Small intestine (tissue), 7 donors: ENCODE data around the gene DNAJC19. TPM values are rescaled to one million over a fixed set of nuclear protein-coding genes. Genes with fewer than 3 reads are reported as not detected.

Experiments
- DNase-seq, 2 donors: peaks; one replicate each; pipeline versions ENCODE4 v3.0.0 to v3.0.0-alpha.2; 2013
- FAIRE-seq: peaks from 2 replicates; lab custom pipeline; 2012; peaks lifted over from hg19 to GRCh38; lab: Jason Lieb, UNC
- H3K27ac ChIP-seq, 3 donors: one replicate each; pipeline ENCODE4 v1.5.1; 2013; ENCODE audit warnings: low read length in 2 of 3, mild to moderate bottlenecking in 2 of 3, control low read depth in 1 of 3, inconsistent platforms in 1 of 3, low read depth in 1 of 3, moderate library complexity in 1 of 3
- H3K27me3 ChIP-seq, 3 donors: one replicate each; pipeline ENCODE4 v1.6.1; 2013; ENCODE audit warnings: low read length in 3 of 3, inconsistent platforms in 1 of 3; ENCODE audit not compliant: control insufficient read depth in 3 of 3, insufficient read depth in 3 of 3
- H3K36me3 ChIP-seq, 3 donors: one replicate each; pipeline ENCODE4 v1.6.1; 2013; ENCODE audit warnings: low read length in 3 of 3, inconsistent platforms in 1 of 3, low read depth in 1 of 3, mild to moderate bottlenecking in 1 of 3, moderate library complexity in 1 of 3; ENCODE audit not compliant: control insufficient read depth in 3 of 3, insufficient read depth in 2 of 3
- H3K4me1 ChIP-seq, 3 donors: one replicate each; pipeline ENCODE4 v1.6.1; 2013; ENCODE audit warnings: low read length in 2 of 3, inconsistent platforms in 1 of 3, low read depth in 1 of 3, mild to moderate bottlenecking in 1 of 3, moderate library complexity in 1 of 3; ENCODE audit not compliant: control insufficient read depth in 3 of 3, insufficient read depth in 2 of 3
- H3K4me3 ChIP-seq, 3 donors: one replicate each; pipeline ENCODE4 v1.5.1; 2013; ENCODE audit warnings: low read length in 3 of 3, control low read depth in 1 of 3, inconsistent platforms in 1 of 3, low read depth in 1 of 3, mild to moderate bottlenecking in 1 of 3, moderate library complexity in 1 of 3
- H3K9me3 ChIP-seq, 2 donors: one replicate each; pipeline ENCODE4 v1.6.1; 2013; ENCODE audit warnings: low read depth in 1 of 2, low read length in 1 of 2; ENCODE audit not compliant: control insufficient read depth in 2 of 2, insufficient read depth in 1 of 2
- WGBS, 3 donors: extraction: QIAGEN DNeasy Blood & Tissue Kit; methylation state at CpG; one replicate each; pipeline ENCODE4 v1.1.7; 2013; 5-methylcytosine and 5-hydroxymethylcytosine counted together
- polyA plus RNA-seq, 4 donors: library from polyadenylated mRNA; stranded (reverse) in 3 of 4; unstranded in 1 of 4; fragments of 200-250 nt in 3 of 4; fragments of 120-200 nt in 1 of 4; gene quantifications; one replicate each; pipeline versions ENCODE4 v1.2.1 to v1.2.3, GENCODE V29; 2013
- donor health status: healthy with polysubstance abuse.
- donor health status: control.
- donor health status: control.
- donor health status: Bipolar disorder and iron deficiency.
- donor health status: healthy.

The DNAJC19 gene
- polyA plus RNA-seq, 4 donors: 30.9 to 50.4 (median 36.6) TPM

DNA sequence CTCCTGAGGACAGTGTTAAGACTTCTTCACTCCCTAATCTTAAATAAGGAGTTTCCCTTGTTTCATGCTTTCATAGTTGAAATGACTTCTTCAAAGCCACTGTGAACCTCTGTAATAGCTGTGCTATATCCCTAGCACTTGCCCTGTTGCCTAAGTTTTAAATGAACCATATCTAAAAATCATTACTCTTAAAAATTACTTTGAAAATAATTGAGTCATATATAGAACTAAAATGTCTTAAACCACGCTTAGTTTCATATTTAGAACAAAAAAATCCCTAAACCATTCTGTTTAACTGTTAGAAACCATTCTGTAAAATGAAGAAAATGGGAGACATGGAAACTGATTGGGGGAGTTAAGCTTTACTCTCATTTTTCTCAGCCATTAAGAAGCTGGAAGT is 29.8 kb downstream of the DNAJC19 start:
- WGBS, 3 donors: 76 to 93% (median 84%) methylated on average over 1 of the region's 1 CpG
- no peak for DNase-seq
- no peaks in the 10 kb centered on the region for H3K4me1 ChIP-seq
- no peaks in the 10 kb centered on the region for H3K27me3 ChIP-seq
- H3K36me3 ChIP-seq: peaks cover 2 to 14% (median 7%) of the 10 kb centered on the region in 3 donors
- FAIRE-seq: no peak
- no peak overlapping the region for H3K4me3 ChIP-seq
- H3K9me3 ChIP-seq: no peaks in the 10 kb centered on the region
- no peak overlapping the region for H3K27ac ChIP-seq

DNA sequence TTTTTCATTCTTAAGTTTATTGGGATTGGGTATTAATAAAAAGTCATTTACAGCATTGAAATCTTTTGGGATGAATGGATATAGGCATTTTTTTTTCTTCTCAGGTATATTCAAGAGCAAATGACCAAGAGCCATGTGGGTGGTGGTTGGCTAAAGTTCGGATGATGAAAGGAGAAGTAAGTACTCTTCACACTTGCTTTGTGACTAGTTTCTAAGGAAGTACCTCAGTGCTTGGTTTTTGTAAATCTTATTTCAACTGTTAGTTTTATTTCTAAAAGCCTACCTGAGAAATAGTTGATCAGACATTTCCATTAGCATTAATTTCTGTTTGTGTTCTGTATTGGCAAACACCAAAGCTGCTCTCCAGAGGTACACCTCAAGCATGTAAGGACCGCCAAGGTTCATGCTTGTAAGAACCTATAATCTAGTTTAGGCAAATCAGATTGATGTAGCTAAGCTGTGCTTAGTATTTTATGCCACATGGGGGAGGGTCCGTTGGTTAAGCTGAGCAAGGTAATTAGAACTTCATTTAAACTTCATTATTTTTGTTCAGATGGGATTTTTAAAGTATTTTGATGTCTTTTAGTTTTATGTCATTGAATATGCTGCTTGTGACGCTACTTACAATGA is 41.7 kb downstream of the DNAJC19 start:
- 84 to 96% (median 92%) methylated on average over 4 of the region's 4 CpGs for WGBS, 3 donors
- FAIRE-seq: no peak
- DNase-seq: no peak
- H3K4me1 ChIP-seq: no peaks in the 10 kb centered on the region
- H3K9me3 ChIP-seq: no peaks in the 10 kb centered on the region
- H3K36me3 ChIP-seq: peaks cover 5 to 32% (median 15%) of the 10 kb centered on the region in 3 donors
- no peak overlapping the region for H3K27ac ChIP-seq
- no peaks in the 10 kb centered on the region for H3K27me3 ChIP-seq
- no peak overlapping the region for H3K4me3 ChIP-seq

DNA sequence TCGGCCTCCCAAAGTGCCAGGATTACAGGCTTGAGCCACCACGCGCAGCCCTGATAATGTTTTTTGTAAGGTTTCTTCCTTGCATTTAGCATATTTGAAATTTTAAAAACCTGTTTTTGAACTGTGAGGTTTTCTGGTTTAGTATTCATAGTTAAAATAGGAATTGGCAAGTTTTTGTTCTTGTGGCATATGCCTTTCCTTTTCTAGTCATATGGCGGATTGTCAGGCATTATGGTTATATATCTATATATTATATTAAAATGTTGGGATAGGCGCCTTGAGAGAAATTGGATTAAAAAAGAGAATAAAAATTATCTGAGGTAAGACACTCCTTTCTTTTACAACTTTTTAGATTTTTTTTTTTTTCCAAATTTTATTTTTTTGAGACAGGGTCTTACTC is 48.7 kb downstream of the DNAJC19 start:
- FAIRE-seq: no peak
- Histone ChIP-seq H3K27me3 (no peaks in the 10 kb centered on the region), H3K4me1 (no peaks in the 10 kb centered on the region), H3K27ac (no peak overlapping the region), H3K4me3 (no peak overlapping the region), H3K9me3 (no peaks in the 10 kb centered on the region), H3K36me3 (peaks cover 6 to 31% (median 6%) of the 10 kb centered on the region in 3 donors)
- WGBS, 3 donors: 96 to 99% (median 96%) methylated on average over 5 of the region's 5 CpGs
- DNase-seq: no peak

DNA sequence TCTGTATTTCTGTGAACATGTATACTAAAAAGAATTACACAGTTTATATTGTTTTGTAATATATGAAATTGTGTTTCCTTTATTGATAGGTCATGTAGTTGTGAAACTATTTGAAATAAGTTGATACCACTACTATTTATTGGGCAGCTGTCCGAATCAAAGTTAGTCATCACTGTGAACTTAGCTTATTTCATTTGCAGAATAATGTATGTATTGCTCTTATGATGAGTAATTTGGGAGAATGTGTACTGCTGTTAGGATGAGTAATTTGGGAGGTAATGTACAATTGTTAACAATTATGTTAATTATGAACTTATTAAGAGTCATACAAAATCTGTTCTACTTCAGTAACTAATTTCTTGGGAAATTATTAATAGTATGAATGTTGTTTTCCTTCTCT is 54.9 kb downstream of the DNAJC19 start:
- Histone ChIP-seq H3K36me3 (peaks cover 5 to 17% (median 6%) of the 10 kb centered on the region in 3 donors), H3K4me3 (no peak overlapping the region), H3K9me3 (no peaks in the 10 kb centered on the region), H3K27me3 (no peaks in the 10 kb centered on the region), H3K4me1 (no peaks in the 10 kb centered on the region), H3K27ac (no peak overlapping the region)
- no peak for DNase-seq
- WGBS, 3 donors: 82 to 86% (median 83%) methylated on average over 1 of the region's 1 CpG
- no peak for FAIRE-seq

Other genes starting within 250 kb of the DNAJC19 start
- gene FXR1, start 77.1 kb downstream of the DNAJC19 start, polyA plus RNA-seq: 100 to 1,000 TPM in 1 of 4 donors, 10 to 100 TPM in 3; 42.7 to 143 (median 51.1) TPM